ENCODE results near the gene POLD1.

Gene POLD1

GRCh38 chr19:50457300-50457699 lies 73.2 kb downstream of the POLD1 start:
- Histone ChIP-seq H3K9ac (ENCODE audit: low read length) (no peak overlapping the region), H3K27me3 (replicated peaks; ENCODE audit: control insufficient read depth, insufficient read depth, low read length) (peaks cover 20% of the 10 kb centered on the region)

GRCh38 chr19:50458396-50459066 lies 74.4 kb downstream of the POLD1 start:
- no peaks in the 10 kb centered on the region for H3K9me3 ChIP-seq (ENCODE audit: control insufficient read depth, low read length)
- DNase-seq (ENCODE audit: low read depth) = no peak
- no peaks in the 10 kb centered on the region for H3K36me3 ChIP-seq (ENCODE audit: control insufficient read depth, insufficient read depth, low read length, severe bottlenecking)
- H3K9ac ChIP-seq (ENCODE audit: low read length) = no peak overlapping the region
- H3K4me1 ChIP-seq (ENCODE audit: control insufficient read depth, insufficient read depth, low read length) = no peaks in the 10 kb centered on the region
- no peak overlapping the region for H3K4me3 ChIP-seq (ENCODE audit: low read length)
- H3K27me3 ChIP-seq (replicated peaks; ENCODE audit: control insufficient read depth, insufficient read depth, low read length) = peaks cover 16% of the 10 kb centered on the region

More at GRCh38 chr19:50457300-50457699, 73.2 kb downstream of the POLD1 start:
- Histone ChIP-seq H3K9me3 (ENCODE audit: control insufficient read depth, low read length) (no peaks in the 10 kb centered on the region), H3K36me3 (ENCODE audit: control insufficient read depth, insufficient read depth, low read length, severe bottlenecking) (no peaks in the 10 kb centered on the region), H3K4me1 (ENCODE audit: control insufficient read depth, insufficient read depth, low read length) (no peaks in the 10 kb centered on the region), H3K4me3 (ENCODE audit: low read length) (no peak overlapping the region)
- no peak for DNase-seq (ENCODE audit: low read depth)

- DNase-seq (ENCODE audit: low read depth) = no peak
Measured at GRCh38 chr19:50459067-50459456, 74.9 kb downstream of the POLD1 start.

DNA sequence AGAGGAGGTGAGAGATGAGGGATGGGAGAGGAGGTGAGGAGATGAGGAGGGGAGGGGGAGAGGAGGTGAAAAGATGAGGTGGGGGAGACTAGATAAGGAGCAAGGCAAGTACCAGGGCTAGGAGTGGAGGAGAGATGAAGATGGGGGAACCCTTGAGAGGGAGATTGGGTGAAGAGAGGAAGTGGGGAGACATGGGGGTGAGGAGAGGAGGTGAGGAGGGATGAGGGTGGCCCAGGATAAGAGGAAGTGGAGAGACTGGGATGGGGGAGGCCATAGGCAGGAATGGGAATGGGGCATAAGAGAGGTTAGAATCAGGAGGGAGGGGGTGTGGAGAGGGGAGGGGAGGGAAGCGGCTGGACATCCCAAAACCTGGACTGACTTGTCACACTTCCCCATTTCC lies 75.5 kb downstream of the POLD1 start:
- H3K9ac ChIP-seq (ENCODE audit: low read length) = no peak overlapping the region
- no peaks in the 10 kb centered on the region for H3K4me1 ChIP-seq (ENCODE audit: control insufficient read depth, insufficient read depth, low read length)
- peaks cover 16% of the 10 kb centered on the region for H3K27me3 ChIP-seq (replicated peaks; ENCODE audit: control insufficient read depth, insufficient read depth, low read length)
- no peak for DNase-seq (ENCODE audit: low read depth)
- H3K36me3 ChIP-seq (ENCODE audit: control insufficient read depth, insufficient read depth, low read length, severe bottlenecking) = no peaks in the 10 kb centered on the region
- no peak overlapping the region for H3K4me3 ChIP-seq (ENCODE audit: low read length)
- no peaks in the 10 kb centered on the region for H3K9me3 ChIP-seq (ENCODE audit: control insufficient read depth, low read length)

More at GRCh38 chr19:50459067-50459456, 74.9 kb downstream of the POLD1 start:
- peaks cover 16% of the 10 kb centered on the region for H3K27me3 ChIP-seq (replicated peaks; ENCODE audit: control insufficient read depth, insufficient read depth, low read length)
- H3K9me3 ChIP-seq (ENCODE audit: control insufficient read depth, low read length) = no peaks in the 10 kb centered on the region
- H3K4me3 ChIP-seq (ENCODE audit: low read length) = no peak overlapping the region
- no peak overlapping the region for H3K9ac ChIP-seq (ENCODE audit: low read length)
- H3K36me3 ChIP-seq (ENCODE audit: control insufficient read depth, insufficient read depth, low read length, severe bottlenecking) = no peaks in the 10 kb centered on the region
- no peaks in the 10 kb centered on the region for H3K4me1 ChIP-seq (ENCODE audit: control insufficient read depth, insufficient read depth, low read length)

DNA sequence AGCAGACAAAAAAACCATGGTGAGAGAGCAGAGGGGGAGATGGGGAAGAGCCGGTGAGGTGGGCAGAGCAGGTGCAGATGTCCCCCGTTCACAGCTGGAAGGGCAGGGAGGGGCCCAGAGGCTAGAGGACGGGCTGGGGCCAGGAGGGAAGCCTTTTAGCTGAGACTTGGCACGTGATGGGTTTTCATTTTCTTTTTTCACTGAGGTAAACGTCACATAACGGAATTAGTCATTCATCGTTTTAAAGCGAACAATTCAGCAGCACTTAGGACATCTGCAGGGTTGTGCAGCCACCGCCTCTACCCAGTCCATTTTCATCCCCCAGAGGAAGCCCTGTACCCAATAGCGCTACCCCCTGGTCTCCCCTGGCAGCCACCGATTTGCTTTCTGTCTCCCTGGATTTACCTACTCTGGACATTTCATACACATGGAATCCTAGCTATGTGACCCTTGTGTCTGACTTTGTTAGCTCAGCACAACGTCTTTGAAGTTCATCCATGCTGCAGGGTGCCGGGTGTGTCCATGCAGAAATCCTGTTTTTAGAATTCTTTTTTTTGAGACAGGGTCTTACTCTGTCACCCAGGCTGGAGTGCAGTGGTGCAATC lies 76.1 kb downstream of the POLD1 start:
- Histone ChIP-seq H3K4me1 (ENCODE audit: control insufficient read depth, insufficient read depth, low read length) (no peaks in the 10 kb centered on the region), H3K36me3 (ENCODE audit: control insufficient read depth, insufficient read depth, low read length, severe bottlenecking) (no peaks in the 10 kb centered on the region), H3K4me3 (ENCODE audit: low read length) (no peak overlapping the region), H3K27me3 (replicated peaks; ENCODE audit: control insufficient read depth, insufficient read depth, low read length) (peaks cover 16% of the 10 kb centered on the region), H3K9ac (ENCODE audit: low read length) (no peak overlapping the region), H3K9me3 (ENCODE audit: control insufficient read depth, low read length) (no peaks in the 10 kb centered on the region)
- DNase-seq (ENCODE audit: low read depth) = no peak

- peak; percentile 81 for DNase-seq (ENCODE audit: low read depth)
- H3K36me3 ChIP-seq (ENCODE audit: control insufficient read depth, insufficient read depth, low read length, severe bottlenecking) = no peaks in the 10 kb centered on the region
- peaks cover 16% of the 10 kb centered on the region for H3K27me3 ChIP-seq (replicated peaks; ENCODE audit: control insufficient read depth, insufficient read depth, low read length)
- no peak overlapping the region for H3K4me3 ChIP-seq (ENCODE audit: low read length)
- H3K4me1 ChIP-seq (ENCODE audit: control insufficient read depth, insufficient read depth, low read length) = no peaks in the 10 kb centered on the region
- H3K9me3 ChIP-seq (ENCODE audit: control insufficient read depth, low read length) = no peaks in the 10 kb centered on the region
- H3K9ac ChIP-seq (ENCODE audit: low read length) = no peak overlapping the region
Measured at GRCh38 chr19:50461066-50461875, 77.1 kb downstream of the POLD1 start.

- no peak overlapping the region for H3K9ac ChIP-seq (ENCODE audit: low read length)
- H3K4me3 ChIP-seq (ENCODE audit: low read length) = no peak overlapping the region
- no peak for DNase-seq (ENCODE audit: low read depth)
- H3K4me1 ChIP-seq (ENCODE audit: control insufficient read depth, insufficient read depth, low read length) = no peaks in the 10 kb centered on the region
- peaks cover 10% of the 10 kb centered on the region for H3K27me3 ChIP-seq (replicated peaks; ENCODE audit: control insufficient read depth, insufficient read depth, low read length)
- H3K9me3 ChIP-seq (ENCODE audit: control insufficient read depth, low read length) = no peaks in the 10 kb centered on the region
- H3K36me3 ChIP-seq (ENCODE audit: control insufficient read depth, insufficient read depth, low read length, severe bottlenecking) = no peaks in the 10 kb centered on the region
Measured at GRCh38 chr19:50462970-50463369, 78.8 kb downstream of the POLD1 start.

DNA sequence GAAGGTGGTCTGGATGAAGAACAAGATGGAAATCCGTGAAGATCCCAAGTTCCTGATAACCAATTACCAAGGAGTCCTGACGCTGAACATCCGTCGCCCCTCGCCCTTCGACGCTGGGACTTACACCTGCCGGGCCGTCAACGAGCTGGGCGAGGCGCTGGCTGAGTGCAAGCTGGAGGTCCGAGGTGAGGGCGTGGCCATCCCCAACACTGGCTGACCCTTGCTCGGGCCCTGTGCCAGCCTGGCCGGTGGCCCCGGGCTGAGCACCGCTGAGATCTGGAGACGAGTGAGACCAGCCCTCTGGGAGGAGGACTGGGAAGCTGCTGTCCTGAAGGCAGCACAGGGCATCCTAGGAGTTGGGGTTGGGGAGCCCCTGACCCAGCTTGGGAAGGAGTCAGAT lies 80.2 kb downstream of the POLD1 start:
- Histone ChIP-seq H3K9me3 (ENCODE audit: control insufficient read depth, low read length) (no peaks in the 10 kb centered on the region), H3K36me3 (ENCODE audit: control insufficient read depth, insufficient read depth, low read length, severe bottlenecking) (no peaks in the 10 kb centered on the region), H3K4me1 (ENCODE audit: control insufficient read depth, insufficient read depth, low read length) (no peaks in the 10 kb centered on the region), H3K4me3 (ENCODE audit: low read length) (no peak overlapping the region), H3K9ac (ENCODE audit: low read length) (no peak overlapping the region), H3K27me3 (replicated peaks; ENCODE audit: control insufficient read depth, insufficient read depth, low read length) (peaks cover 10% of the 10 kb centered on the region)
- DNase-seq (ENCODE audit: low read depth) = no peak

GRCh38 chr19:50465000-50465399 lies 80.9 kb downstream of the POLD1 start:
- no peak overlapping the region for H3K4me3 ChIP-seq (ENCODE audit: low read length)
- no peaks in the 10 kb centered on the region for H3K36me3 ChIP-seq (ENCODE audit: control insufficient read depth, insufficient read depth, low read length, severe bottlenecking)
- no peaks in the 10 kb centered on the region for H3K4me1 ChIP-seq (ENCODE audit: control insufficient read depth, insufficient read depth, low read length)
- peaks cover 10% of the 10 kb centered on the region for H3K27me3 ChIP-seq (replicated peaks; ENCODE audit: control insufficient read depth, insufficient read depth, low read length)
- H3K9ac ChIP-seq (ENCODE audit: low read length) = no peak overlapping the region
- no peaks in the 10 kb centered on the region for H3K9me3 ChIP-seq (ENCODE audit: control insufficient read depth, low read length)
- no peak for DNase-seq (ENCODE audit: low read depth)

DNA sequence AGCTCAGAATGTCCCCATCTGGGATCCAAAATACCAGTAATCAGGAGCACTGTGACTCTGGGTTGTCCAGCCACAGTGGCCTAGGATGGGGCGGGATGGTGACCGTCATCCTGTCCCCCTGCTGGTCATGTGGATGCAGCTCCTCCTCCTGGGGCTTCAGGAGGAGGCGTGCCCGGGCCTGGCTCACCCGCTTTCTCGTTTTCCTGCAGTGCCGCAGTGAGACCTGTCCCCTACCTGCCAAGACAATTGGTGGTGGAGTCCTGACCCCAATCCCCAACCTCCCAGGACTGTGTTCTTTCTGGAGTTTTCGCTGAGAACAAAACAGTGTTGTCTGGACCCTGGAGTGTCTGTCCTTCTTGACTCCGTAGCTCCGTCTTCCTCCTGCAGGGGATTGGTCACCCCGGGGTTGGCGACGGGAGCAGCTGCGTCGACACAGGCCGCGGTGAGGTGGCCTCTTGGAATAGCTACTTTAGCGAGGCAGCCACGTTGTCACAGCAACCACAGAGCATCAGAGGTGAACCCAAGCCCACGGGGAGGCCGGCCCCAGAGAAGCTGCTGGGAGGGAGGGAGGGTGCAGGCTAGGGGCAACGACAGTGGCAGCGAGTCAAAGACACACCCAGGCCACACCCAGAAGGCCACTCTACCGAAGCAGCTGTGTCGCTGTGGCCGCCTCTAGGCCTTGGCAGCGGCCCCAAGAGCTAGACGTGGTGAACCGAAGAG lies 82.0 kb downstream of the POLD1 start:
- H3K4me3 ChIP-seq (ENCODE audit: low read length) = no peak overlapping the region
- H3K27me3 ChIP-seq (replicated peaks; ENCODE audit: control insufficient read depth, insufficient read depth, low read length) = peaks cover 10% of the 10 kb centered on the region
- H3K36me3 ChIP-seq (ENCODE audit: control insufficient read depth, insufficient read depth, low read length, severe bottlenecking) = no peaks in the 10 kb centered on the region
- DNase-seq (ENCODE audit: low read depth) = no peak
- no peaks in the 10 kb centered on the region for H3K9me3 ChIP-seq (ENCODE audit: control insufficient read depth, low read length)
- H3K9ac ChIP-seq (ENCODE audit: low read length) = no peak overlapping the region
- H3K4me1 ChIP-seq (ENCODE audit: control insufficient read depth, insufficient read depth, low read length) = no peaks in the 10 kb centered on the region

- Histone ChIP-seq H3K4me3 (ENCODE audit: low read length) (no peak overlapping the region), H3K9ac (ENCODE audit: low read length) (no peak overlapping the region), H3K27me3 (replicated peaks; ENCODE audit: control insufficient read depth, insufficient read depth, low read length) (peaks cover 10% of the 10 kb centered on the region), H3K9me3 (ENCODE audit: control insufficient read depth, low read length) (no peaks in the 10 kb centered on the region), H3K36me3 (ENCODE audit: control insufficient read depth, insufficient read depth, low read length, severe bottlenecking) (no peaks in the 10 kb centered on the region), H3K4me1 (ENCODE audit: control insufficient read depth, insufficient read depth, low read length) (no peaks in the 10 kb centered on the region)
- DNase-seq (ENCODE audit: low read depth) = no peak
Measured at GRCh38 chr19:50466706-50467039, 82.5 kb downstream of the POLD1 start.
